ENCODE results near the gene ID2. TPM values are rescaled to one million over a fixed set of nuclear protein-coding genes. Genes with fewer than 3 reads are reported as not detected.

The ID2 gene
- total RNA-seq, 1 experiment from 2014 or later: 48.6 TPM

- no peak overlapping the region for H2BK120ac ChIP-seq (ENCODE audit: low read depth, low read length, poor library complexity, severe bottlenecking)
- H2BK15ac ChIP-seq (ENCODE audit: low read depth, low read length): no peak overlapping the region
- no peaks in the 10 kb centered on the region for H3K23me2 ChIP-seq (ENCODE audit: insufficient read length, low read depth, low read length, poor library complexity, severe bottlenecking)
- no peak overlapping the region for H2BK20ac ChIP-seq (ENCODE audit: low read depth, low read length, poor library complexity, severe bottlenecking)
- H3K4ac ChIP-seq (ENCODE audit: low read depth, low read length): no peak overlapping the region
- no peak overlapping the region for H4K5ac ChIP-seq (ENCODE audit: insufficient read length, low read depth, low read length)
- Mint-ChIP-seq H3K4me1 (peaks cover 5 to 6% of the 10 kb centered on the region in 2 experiments; a peak in 3 of 4 replicates), H3K27ac (no peak overlapping the region), H3K27me3 (ENCODE audit: low read depth) (peaks cover 25% of the 10 kb centered on the region), H3K9me3 (peaks cover 20 to 23% of the 10 kb centered on the region in 2 experiments), H3K4me3 (no peak overlapping the region), H3K36me3 (ENCODE audit: insufficient read depth in 1 of 3, low read depth in 3 of 3) (peaks cover 11 to 20% (median 11%) of the 10 kb centered on the region in 3 experiments)
- H3K9ac ChIP-seq (ENCODE audit: extremely low read depth, insufficient read length, low read length): no peak overlapping the region
- H3K18ac ChIP-seq (ENCODE audit: insufficient read length, low read depth, low read length): no peak overlapping the region
- H3T11ph ChIP-seq (ENCODE audit: low read length): no peak overlapping the region
- H3K9me3 ChIP-seq (ENCODE audit: control insufficient read depth, low read depth, low read length): no peaks in the 10 kb centered on the region
- H3K79me1 ChIP-seq (ENCODE audit: insufficient read depth, low read depth, low read length, poor library complexity, severe bottlenecking): no peaks in the 10 kb centered on the region
- no peak overlapping the region for H2BK12ac ChIP-seq (ENCODE audit: insufficient read length, low read depth, low read length)
- no peak overlapping the region for H2BK5ac ChIP-seq (ENCODE audit: insufficient read length, low read length)
- no peaks in the 10 kb centered on the region for H3K79me2 ChIP-seq (ENCODE audit: insufficient read depth, low read length)
- no CpG with 5 or more reads among the region's 7 CpGs for WGBS (ENCODE audit: extremely low coverage, insufficient read length, low lambda C conversion rate)
- H3K4me1 ChIP-seq (ENCODE audit: insufficient read depth, low read length): no peaks in the 10 kb centered on the region
- no peak overlapping the region for H4K91ac ChIP-seq (ENCODE audit: insufficient read length, low read depth, low read length)
- H3K23ac ChIP-seq (ENCODE audit: insufficient read length, low read depth, low read length): no peak overlapping the region
- peak; percentile 5 for DNase-seq
- H3K4me2 ChIP-seq (ENCODE audit: insufficient read depth, insufficient read length, low read length): no peak overlapping the region
- H4K20me1 ChIP-seq (ENCODE audit: control insufficient read depth, insufficient read depth, insufficient read length): no peaks in the 10 kb centered on the region
- no peak overlapping the region for H3K56ac ChIP-seq (ENCODE audit: insufficient read length, low read depth, low read length)
- peaks cover 4% of the 10 kb centered on the region; the same call in 1 of the 2 replicates for H3K27me3 ChIP-seq (ENCODE audit: insufficient read depth, low read length)
- H4K8ac ChIP-seq (replicated peaks; ENCODE audit: insufficient read length, low read depth, low read length): no peak overlapping the region
- H2AFZ ChIP-seq (ENCODE audit: low read length): no peak overlapping the region
- H2AK5ac ChIP-seq (ENCODE audit: insufficient read length, low read length): no peak overlapping the region
- H3K14ac ChIP-seq (ENCODE audit: insufficient read depth, low read length): no peak overlapping the region
- H3K27ac ChIP-seq (ENCODE audit: insufficient read length, low read depth, low read length): no peak overlapping the region
- TF ChIP-seq CTCF (conservative IDR thresholded peaks at IDR 0.05): no peak
Observed at GRCh38 chr2:8670580-8670979, 11.3 kb upstream of the ID2 start.
